ENCODE results near the gene VOPP1.
"Not testable (repeated sequence)": the region's sequence is repeated elsewhere in the genome, so short reads cannot be mapped to it uniquely, and the experiment has no call there.

The VOPP1 gene

GRCh38 chr7:55588976-55589604 lies 16.8 kb upstream of the VOPP1 start:
- no peak for TF ChIP-seq CTCF (IDR thresholded peaks at IDR 0.05; ENCODE audit: low read depth, low read length)

DNA sequence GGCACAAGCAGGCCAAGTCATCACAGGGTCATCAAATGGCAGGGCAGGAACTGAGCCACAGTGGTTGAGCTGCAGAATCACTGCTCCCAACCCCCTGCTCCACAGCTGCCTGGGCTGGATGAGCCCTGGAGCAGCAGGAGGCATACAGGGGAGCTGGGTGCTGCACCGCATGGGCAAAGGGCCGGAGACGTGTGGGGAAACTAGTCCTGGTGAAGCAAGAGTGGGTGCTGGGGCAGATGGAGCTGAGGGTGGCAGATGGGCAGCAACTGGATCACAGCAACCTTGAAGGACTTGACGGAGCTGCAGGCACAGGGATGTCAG lies 16.0 kb upstream of the VOPP1 start:
- DNase-seq (ENCODE audit: extremely low read depth, low read depth) = no peak
- TF ChIP-seq CTCF (IDR thresholded peaks at IDR 0.05; ENCODE audit: low read depth, low read length) = no peak

More at GRCh38 chr7:55588976-55589604, 16.8 kb upstream of the VOPP1 start:
- no peak for DNase-seq (ENCODE audit: extremely low read depth, low read depth)

- no peak for TF ChIP-seq CTCF (IDR thresholded peaks at IDR 0.05; ENCODE audit: low read depth, low read length)
- no peak for DNase-seq (ENCODE audit: extremely low read depth, low read depth)
Measured at GRCh38 chr7:55587687-55588378, 15.5 kb upstream of the VOPP1 start.

- DNase-seq (ENCODE audit: extremely low read depth, low read depth) = not testable (repeated sequence)
Measured at GRCh38 chr7:55582656-55583055, 10.4 kb upstream of the VOPP1 start.

DNA sequence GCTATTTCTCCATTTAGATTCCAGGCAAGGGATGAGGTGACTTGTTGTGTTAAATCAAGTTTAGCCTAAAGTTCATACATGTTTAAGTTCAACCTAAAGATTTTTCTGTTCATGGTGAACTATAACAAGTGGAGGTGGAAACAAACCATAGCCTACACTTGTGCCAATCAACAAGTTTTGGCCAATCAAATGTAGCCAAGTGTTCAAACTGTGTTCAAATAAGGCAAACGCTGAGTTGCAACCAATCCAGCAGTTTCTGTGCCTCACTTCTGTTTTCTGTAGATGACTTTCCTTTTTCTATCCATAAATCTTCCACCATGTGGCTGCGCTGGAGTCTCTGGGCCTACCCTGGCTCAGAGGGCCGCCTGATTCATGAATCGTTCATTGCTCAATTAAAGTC lies 4.5 kb upstream of the VOPP1 start:
- no peak for DNase-seq (ENCODE audit: extremely low read depth, low read depth)
- no peak for TF ChIP-seq CTCF (IDR thresholded peaks at IDR 0.05; ENCODE audit: low read depth, low read length)

DNA sequence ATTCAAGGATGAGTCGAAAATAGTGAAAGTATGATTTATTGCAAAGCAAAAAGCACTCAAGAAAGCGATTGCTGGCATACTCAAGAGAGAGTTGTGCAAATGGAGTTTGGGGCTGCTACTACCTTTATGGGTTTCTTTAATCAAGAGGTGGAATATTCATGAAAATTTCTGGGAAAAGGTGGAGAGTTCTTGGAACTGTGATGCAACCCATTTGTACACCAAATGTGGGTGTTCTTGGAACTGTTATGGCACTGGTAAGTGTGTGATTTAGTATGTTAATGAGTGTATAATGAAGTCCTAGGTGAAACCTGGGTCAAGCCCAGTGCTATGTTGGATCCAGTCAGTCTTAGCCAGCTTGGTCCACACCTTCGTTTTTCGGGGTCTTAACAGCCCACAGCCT lies 3.4 kb upstream of the VOPP1 start:
- no peak for TF ChIP-seq CTCF (IDR thresholded peaks at IDR 0.05; ENCODE audit: low read depth, low read length)

GRCh38 chr7:55575098-55575497 lies 2.8 kb upstream of the VOPP1 start:
- TF ChIP-seq CTCF (IDR thresholded peaks at IDR 0.05; ENCODE audit: low read depth, low read length) = no peak
- no peak for DNase-seq (ENCODE audit: extremely low read depth, low read depth)

More for the DNA sequence above, 3.4 kb upstream of the VOPP1 start:
- DNase-seq (ENCODE audit: extremely low read depth, low read depth) = no peak

All from AG09319 (cell line).